GM21786 (cell line): ENCODE data around the gene ZNF117.
"Not testable (repeated sequence)": the region's sequence is repeated elsewhere in the genome, so short reads cannot be mapped to it uniquely, and the experiment has no call there.

Experiments used
- ATAC-seq: cut with Tn5 transposase; IDR thresholded peaks from one replicate; pipeline ENCODE4 v1.9.1; 2021; ENCODE audit not compliant: unreplicated experiment

The ZNF117 gene

DNA sequence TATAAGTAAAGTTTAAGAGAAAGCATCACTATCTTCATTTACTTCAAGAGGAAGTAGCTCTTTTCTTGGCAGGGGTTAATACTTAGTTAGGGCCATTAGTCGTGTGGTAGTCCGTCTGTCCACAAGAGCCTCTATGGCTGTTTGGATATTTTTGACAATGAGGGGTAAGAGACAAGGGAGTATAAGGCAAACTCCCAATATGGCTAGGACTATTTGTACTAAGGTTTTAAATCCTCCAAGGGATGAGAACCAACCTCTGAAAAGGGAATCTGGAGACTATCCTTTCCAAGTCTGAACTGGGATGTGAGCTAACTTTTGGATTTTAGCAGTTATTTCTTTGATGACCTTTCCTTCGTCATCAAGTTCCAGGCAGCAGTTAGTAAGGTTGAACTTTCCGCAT, at the start of gene ZNF117:
TSS of gene ZNF117 (minus strand) at position 101 of the 400 bp plus-strand sequence.
- no peak for ATAC-seq

DNA sequence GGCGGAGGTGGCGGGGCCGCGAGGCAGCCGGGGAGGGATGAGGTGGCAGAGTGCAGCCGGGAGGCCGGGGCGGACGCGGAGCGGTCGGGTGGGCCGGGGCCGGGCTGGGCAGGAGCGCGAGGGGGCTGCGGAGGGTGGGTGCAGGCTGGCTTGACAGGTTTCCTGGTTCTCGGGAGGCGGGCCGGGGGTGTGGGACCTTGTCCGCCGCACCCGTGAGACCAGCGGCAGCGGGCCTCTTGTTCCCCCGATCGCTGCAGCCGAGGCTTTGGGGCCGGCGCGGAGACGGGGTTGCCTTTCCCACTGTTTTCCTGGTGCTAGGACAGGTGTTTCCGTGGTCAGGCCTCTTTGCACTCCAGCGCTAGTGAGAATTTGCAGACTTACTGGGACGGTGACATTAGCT, 47.9 kb upstream of the ZNF117 start:
- ATAC-seq: not testable (repeated sequence)

- peak; percentile 77 for ATAC-seq
These were observed 47.2 kb upstream of the ZNF117 start for GRCh38 chr7:65037740-65038688.

DNA sequence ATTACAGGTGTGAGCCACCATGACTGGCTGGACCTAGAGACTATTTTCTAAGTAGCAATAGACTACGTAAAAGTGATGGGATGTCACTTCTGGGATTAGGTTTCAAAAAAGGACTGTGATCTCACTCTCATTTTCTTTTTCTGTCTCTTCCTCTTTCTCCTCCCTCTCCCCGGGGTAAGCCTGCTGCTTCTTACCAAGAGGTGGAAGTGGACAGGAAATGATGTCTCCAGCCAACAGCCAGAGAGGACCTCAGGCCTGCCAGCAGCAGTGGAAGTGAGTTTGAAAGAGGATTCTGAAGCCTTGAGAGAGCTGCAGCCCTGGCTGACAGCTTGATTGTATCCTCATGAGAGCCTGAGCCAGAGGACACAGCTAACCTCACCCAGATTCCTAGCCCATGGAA, 45.7 kb upstream of the ZNF117 start:
- ATAC-seq: peak; percentile 26

DNA sequence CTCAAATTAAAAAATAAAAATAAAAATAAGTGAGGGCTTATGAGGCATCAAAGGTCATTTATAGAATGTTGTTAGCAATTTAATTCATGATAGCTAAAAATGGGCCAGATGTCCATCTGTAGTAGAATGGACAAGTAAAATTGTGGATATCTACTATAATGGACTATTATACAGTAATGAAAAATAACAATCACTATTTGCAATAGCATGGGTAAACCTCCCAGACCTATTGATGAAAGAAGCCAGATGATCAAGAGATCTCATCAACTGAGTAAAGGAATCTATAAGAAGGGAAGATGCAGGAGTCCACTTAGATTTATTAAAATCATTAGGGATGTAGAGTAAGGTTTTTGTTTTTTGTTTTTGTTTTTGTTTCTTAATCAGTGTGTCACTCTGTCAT, 44.6 kb upstream of the ZNF117 start:
- ATAC-seq: not testable (repeated sequence)

GRCh38 chr7:65034120-65034782, 43.4 kb upstream of the ZNF117 start:
- ATAC-seq: not testable (repeated sequence)

- ATAC-seq: not testable (repeated sequence)
These were observed 42.6 kb upstream of the ZNF117 start for GRCh38 chr7:65033391-65033790.

DNA sequence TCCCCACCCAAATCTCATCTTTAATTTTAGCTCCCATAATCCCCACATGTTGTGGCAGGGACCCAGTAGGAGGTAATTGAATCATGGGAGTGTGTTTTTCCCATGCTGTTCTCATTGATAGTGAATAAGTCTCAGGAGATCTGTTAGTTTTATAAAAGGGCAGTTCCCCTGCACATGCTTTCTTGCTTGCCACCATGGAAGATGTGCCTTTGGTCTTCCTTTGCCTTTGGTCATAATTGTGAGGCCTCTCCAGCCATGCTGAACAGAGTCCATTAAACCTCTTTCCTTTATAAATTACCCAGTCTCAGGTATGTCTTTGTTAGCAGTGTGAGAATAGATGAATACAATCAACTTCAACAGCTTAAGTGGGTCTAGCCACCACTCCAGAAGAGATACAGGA, 34.2 kb upstream of the ZNF117 start:
- not testable (repeated sequence) for ATAC-seq

DNA sequence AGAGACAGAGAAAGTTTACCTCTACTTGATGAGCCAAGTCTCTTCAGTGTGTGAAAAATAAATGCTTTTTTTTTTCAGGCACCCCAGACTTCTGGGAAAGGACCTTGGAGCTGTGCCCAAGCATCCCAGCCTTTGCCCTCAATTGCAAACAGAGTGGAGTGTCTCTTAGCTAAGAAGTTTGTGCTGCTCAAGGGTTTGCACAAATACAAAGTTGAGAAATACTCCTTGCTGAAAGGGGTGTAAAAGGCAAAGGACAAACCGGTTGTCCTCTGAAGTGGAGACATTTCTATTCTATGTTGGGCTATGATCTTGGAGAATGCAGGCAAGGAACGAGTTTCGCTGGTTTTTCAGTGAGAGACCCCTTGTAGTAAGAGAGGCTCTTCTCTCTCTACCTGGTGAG, 30.1 kb upstream of the ZNF117 start:
- ATAC-seq: not testable (repeated sequence)

DNA sequence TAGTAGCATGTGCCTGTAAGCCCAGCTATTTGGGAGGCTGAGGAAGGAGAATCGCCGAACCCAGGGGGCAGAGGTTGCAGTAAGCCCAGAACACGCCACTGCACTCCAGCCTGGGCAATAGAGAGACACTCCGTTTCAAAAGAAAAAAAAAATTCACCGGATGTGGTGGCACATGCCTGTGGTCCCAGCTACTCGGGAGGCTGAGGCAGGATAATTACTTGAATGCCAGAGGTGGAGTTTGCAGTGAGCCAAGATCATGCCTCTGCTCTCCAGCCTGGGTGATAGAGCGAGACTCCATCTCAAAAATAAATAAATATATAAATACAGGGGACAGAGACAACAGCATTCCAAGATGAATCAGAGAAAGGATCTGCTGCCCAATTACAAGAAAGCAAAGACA, 19.0 kb upstream of the ZNF117 start:
- ATAC-seq: not testable (repeated sequence)

DNA sequence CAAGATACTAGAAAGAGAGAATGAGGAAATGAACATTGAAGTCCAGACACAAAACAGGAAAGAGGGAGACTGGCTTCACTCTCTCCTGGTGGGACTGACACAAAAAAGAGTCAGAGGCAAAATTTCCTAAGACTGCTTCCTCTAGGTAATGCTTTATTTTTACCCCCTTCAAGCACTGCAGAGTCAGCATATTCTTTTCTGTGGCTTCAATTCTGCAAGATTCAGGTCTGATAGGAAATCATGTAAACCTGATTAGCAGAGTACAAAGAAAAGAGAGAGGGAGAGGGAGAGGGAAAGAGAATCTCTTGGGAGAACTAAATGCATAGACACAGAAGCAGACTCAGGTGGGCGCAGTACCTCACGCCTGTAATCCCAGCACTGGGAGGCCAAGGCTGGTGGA, 18.6 kb upstream of the ZNF117 start:
- ATAC-seq: not testable (repeated sequence)

DNA sequence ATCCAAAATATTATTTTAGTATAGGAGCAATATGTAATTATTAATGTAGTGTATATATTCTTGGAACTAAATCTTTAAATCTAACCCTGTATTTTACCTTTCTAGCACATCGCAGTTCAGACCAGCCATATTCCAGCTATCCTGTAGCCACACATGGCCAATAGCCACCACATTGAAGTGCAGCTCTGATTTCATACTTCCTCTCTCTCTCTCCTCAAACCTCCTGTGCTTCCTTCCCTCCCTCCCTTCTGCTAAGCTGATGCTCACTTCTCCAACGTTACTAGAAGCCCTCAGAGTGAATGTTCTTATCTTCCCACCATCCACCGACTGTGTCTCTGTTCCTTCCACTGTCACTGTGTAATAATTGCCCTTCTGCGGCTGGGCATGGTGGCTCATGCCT, 16.2 kb upstream of the ZNF117 start:
- ATAC-seq: not testable (repeated sequence)

DNA sequence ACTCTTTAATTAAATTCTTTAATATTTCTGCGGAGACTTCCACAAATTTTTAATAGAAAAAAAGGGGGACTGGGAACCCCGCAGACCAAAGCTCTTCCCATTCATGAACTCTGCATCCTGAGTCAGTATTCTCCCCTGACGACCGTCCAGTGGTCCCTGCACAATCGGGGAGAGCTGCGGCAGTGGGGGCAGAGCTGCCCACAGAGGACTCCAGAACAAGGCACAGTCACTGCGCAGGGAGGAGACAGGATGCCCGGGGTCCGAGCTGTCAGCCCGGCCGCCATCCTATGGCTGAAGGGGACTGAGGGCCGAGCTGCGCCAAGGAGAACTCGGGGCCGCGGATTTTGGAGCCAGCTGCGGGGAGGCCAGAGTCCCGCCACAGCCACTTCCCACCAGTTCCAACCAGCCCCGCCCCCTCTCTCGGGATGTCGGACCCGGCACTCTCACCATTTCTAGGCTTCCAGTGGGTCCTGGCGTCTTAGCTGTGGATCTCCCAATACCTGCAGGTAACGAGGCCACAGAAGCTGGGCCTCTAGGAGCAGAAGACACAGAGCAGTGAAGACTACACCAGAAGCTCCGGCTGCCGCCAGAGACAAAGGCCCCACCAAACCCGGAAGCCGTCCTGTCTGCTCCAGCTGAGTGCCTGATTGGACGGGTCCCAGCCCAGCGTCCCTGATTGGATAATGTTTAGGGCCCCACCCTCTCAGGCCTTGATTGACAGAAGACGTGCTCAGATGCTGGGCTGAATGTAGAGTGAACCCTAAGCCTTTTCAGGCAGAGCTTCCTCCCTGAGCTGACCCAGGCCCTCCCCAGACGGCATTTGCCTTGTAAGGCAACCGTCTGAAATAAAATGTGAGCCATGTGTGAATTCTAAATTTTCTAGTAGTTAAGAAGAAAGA, 15.5 kb upstream of the ZNF117 start, which contains the start of gene ERV3-1:
TSS of gene ERV3-1 (minus strand) at position 594 of the 899 bp plus-strand sequence. CDS start 13,661 bp downstream, outside the sequence.
- ATAC-seq: peak; percentile 100

- ATAC-seq: no peak
These were observed 13.7 kb upstream of the ZNF117 start for GRCh38 chr7:65004575-65004974.

- ATAC-seq: no peak
These were observed 12.2 kb upstream of the ZNF117 start for GRCh38 chr7:65002972-65003585.

DNA sequence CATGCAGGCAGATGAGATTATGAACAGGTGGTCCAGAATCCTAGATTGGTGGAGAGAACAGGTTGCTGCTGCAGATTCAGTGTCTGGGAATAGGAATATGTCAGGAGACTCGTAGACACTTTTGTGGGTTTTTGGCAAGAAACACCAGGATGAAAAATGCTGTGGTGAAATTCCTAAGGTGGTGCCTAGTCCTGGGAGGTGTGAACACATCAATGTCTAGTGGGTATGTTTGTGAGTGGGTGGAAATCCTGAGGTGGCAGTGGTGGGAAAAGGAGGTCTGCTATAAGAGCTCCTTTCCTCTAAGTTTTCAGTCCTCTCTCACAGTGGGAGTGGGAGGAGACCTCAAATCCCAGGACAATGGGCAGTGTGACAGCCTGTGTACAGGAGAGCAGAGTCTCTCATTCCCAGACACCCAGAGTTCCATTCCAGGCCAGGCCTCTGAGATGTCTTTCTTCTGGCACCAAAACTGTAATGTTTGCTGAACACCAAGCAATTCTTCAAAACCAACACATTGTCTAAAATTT, 10.5 kb upstream of the ZNF117 start:
- no peak for ATAC-seq

DNA sequence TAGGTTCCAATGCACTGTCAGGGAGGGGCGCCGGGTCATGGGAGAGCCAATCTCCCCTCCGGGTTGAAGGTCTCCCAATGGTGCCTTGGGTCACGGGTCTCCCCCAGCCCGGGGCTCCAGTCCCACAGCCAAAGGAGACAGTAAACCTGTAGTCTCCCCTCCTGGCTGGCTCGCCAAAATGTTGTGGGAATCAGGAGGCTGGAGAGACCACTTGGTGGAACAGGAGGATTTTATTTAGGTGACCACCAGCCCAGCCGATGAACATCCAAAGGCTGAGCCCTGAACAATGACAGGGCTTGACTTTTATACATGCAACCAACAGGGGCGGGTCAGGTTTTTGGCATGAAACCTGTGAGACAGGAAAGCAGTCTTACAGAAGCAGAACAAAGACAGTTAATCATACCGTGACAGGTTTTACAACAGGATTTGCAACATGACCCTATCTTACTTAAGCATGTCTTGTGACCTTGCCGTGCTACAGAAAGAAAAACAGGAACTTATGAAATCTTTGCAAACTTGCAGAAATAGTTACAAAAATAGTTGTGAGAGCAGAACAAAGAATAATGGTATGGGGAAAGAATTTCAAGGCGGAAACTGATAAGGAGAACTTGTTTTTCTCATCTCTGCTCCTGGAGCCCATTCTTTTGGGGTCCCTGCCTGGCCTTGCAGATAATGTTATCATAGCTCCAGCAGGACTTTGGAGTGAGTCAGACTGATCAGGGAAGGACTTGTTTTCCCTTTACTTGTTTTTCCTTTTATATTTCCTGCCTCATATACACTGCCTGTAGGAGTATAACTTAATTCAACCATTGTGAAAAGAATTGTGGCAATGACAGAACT, 8.5 kb upstream of the ZNF117 start:
- peak; percentile 88 for ATAC-seq

DNA sequence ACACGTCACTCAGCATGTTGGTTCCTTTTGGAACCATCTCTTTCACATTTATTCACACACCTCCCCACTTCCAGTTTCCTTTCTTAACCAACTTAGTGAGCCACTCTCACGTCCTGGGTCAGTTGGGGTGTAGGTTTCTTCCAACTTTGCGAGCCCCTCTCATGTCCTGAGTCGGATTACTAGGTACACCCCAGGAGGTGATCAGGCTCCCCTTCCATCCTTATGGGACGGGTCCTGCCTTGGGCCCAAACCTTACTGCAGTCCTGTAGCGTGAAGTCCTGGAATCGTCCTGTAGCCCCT, 8.0 kb upstream of the ZNF117 start:
- ATAC-seq: no peak

DNA sequence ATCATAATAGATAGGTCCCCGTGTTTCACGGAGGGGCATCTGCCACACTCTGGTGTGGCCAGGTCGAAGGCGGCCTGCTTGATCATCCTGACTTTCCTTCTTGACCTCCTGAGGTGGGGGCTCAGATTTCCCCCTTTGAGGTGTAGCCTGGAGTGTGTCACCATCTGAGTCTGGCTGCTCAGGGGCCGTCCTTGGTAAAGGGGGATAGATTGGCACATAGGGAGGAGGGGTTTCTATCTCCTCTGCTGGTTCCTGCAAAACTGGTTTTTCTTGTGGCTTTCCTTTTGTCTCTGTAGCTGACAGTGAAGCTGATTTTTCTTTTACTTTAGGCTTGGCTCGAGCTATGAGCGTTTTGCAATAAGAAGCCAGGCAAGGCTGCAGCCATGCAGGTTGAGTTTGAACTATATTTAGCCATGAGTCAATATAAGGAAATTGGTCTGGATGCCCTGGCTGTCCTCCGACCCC, 7.1 kb upstream of the ZNF117 start:
- ATAC-seq: no peak
